Upper lobe of right lung (tissue), 1 donor: ENCODE results near the gene GLE1. TPM values are rescaled to one million over a fixed set of nuclear protein-coding genes. Genes with fewer than 3 reads are reported as not detected.

Source experiments
- ATAC-seq: fragments of 200-7000 bp; cut with Tn5 transposase; one replicate; pipeline ENCODE4 v1.9.1; 2020; ENCODE audit warnings: mild to moderate bottlenecking, moderate library complexity
- DNase-seq: peaks from one replicate; pipeline ENCODE4 v3.0.0-alpha.2; 2020
- H3K27ac ChIP-seq: fragments of 200-600 bp; one replicate; pipeline ENCODE4 v1.8.0; 2022
- H3K27me3 ChIP-seq: fragments of 200-600 bp; one replicate; pipeline ENCODE4 v1.8.0; 2022; ENCODE audit warnings: mild to moderate bottlenecking
- H3K36me3 ChIP-seq: fragments of 200-600 bp; one replicate; pipeline ENCODE4 v1.8.0; 2022
- H3K4me1 ChIP-seq: fragments of 200-600 bp; one replicate; pipeline ENCODE4 v1.8.0; 2022
- H3K4me3 ChIP-seq: fragments of 200-600 bp; one replicate; pipeline ENCODE4 v1.8.0; 2022; ENCODE audit warnings: mild to moderate bottlenecking
- H3K9me3 ChIP-seq: fragments of 200-600 bp; one replicate; pipeline ENCODE4 v1.8.0; 2022
- intact Hi-C: fragments of 100-400 bp; cut with DNase I; formaldehyde crosslinking; loops from one replicate; pipeline ENCODE4 v1.11.0; 2022
- long read RNA-seq: library from polyadenylated mRNA; unstranded; transcript quantifications from one replicate; pipeline ENCODE4 v2.0.0, GENCODE V29; 2021
- total RNA-seq: library from RNA; stranded (reverse); fragmentation: NEBNext Ultra II Directional; extraction: Animal tissue kit (Norgen Biotek cat#: 25700); gene quantifications from one replicate; pipeline ENCODE4 v1.2.1, GENCODE V29; 2021
- TF ChIP-seq, protein P1 (sequence below): fragments of 200-600 bp; IDR thresholded peaks from one replicate; pipeline ENCODE4 v1.8.0; 2022; ENCODE audit warnings: antibody characterized with exemption
- donor health status: DM: no; HTN: yes; CAD: no; lungs with severe emphysema.

GLE1 gene, protein sequence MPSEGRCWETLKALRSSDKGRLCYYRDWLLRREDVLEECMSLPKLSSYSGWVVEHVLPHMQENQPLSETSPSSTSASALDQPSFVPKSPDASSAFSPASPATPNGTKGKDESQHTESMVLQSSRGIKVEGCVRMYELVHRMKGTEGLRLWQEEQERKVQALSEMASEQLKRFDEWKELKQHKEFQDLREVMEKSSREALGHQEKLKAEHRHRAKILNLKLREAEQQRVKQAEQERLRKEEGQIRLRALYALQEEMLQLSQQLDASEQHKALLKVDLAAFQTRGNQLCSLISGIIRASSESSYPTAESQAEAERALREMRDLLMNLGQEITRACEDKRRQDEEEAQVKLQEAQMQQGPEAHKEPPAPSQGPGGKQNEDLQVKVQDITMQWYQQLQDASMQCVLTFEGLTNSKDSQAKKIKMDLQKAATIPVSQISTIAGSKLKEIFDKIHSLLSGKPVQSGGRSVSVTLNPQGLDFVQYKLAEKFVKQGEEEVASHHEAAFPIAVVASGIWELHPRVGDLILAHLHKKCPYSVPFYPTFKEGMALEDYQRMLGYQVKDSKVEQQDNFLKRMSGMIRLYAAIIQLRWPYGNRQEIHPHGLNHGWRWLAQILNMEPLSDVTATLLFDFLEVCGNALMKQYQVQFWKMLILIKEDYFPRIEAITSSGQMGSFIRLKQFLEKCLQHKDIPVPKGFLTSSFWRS
- total RNA-seq: 21.8 TPM
- long read RNA-seq, transcript GLE1-201 (16 exons, 3,321 nt): major isoform, 57 of 75 reads
- long read RNA-seq, partial matches to known transcripts: 0 of 75 reads
- long read RNA-seq, other reads (novel, unspliced or antisense): 18 of 75 reads

DNA sequence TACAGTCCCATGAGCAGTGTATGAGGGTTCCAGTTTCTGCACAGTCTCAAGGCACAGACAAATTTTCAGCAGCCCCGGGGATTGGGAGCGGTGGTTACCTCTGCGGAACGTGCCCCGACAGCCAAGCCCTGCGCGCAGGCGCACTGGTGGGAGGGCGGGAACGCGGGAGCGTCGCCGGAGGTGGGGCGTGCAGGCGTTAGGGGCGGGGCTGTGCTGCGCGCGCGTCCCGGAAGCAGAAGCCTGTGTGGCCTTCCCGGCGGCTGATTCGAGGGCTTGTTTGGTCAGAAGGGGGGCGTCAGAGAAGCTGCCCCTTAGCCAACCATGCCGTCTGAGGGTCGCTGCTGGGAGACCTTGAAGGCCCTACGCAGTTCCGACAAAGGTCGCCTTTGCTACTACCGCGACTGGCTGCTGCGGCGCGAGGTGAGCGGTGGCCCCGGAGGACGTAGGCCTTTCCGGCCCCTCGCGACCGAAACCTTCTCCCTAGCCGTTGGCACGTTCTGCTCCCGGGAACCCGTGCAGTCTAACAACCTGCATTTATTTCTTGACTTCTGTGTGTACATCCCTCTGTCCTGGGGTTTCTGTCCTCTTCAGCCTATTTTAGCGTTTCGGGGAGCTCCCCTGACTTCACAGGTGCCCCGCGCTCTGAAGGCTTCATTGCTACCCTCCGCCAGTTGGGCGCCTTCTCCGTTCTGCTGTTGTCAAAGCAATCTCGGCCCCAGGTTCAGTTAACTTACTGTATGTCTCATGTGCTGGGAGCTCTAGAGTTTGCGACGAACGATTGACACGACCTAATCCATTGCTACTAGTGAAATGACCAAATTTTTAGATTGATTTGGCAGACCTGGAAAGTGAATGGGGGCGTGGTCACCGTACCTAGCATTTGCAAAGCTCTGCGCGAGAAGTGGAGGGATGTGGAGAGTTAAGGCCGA, at the start of gene GLE1:
TSS of gene GLE1 (plus strand) at position 235 of the 929 bp plus-strand sequence. CDS start at position 322, 87 bp downstream.
- peak within 1 kb of the TSS; percentile 64 for H3K4me3 ChIP-seq
- H3K27me3 ChIP-seq: no peaks in the 10 kb centered on the region
- peak within 1 kb of the TSS; percentile 81 for H3K27ac ChIP-seq
- peaks cover 18% of the 10 kb centered on the region for H3K36me3 ChIP-seq
- ATAC-seq (peak; percentile 99), DNase-seq (peak; percentile 98)
- peaks cover 19% of the 10 kb centered on the region for H3K4me1 ChIP-seq
- intact Hi-C loops: no loop called here
- no peaks in the 10 kb centered on the region for H3K9me3 ChIP-seq
- TF ChIP-seq, protein P1, sequence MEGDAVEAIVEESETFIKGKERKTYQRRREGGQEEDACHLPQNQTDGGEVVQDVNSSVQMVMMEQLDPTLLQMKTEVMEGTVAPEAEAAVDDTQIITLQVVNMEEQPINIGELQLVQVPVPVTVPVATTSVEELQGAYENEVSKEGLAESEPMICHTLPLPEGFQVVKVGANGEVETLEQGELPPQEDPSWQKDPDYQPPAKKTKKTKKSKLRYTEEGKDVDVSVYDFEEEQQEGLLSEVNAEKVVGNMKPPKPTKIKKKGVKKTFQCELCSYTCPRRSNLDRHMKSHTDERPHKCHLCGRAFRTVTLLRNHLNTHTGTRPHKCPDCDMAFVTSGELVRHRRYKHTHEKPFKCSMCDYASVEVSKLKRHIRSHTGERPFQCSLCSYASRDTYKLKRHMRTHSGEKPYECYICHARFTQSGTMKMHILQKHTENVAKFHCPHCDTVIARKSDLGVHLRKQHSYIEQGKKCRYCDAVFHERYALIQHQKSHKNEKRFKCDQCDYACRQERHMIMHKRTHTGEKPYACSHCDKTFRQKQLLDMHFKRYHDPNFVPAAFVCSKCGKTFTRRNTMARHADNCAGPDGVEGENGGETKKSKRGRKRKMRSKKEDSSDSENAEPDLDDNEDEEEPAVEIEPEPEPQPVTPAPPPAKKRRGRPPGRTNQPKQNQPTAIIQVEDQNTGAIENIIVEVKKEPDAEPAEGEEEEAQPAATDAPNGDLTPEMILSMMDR: no peak

DNA sequence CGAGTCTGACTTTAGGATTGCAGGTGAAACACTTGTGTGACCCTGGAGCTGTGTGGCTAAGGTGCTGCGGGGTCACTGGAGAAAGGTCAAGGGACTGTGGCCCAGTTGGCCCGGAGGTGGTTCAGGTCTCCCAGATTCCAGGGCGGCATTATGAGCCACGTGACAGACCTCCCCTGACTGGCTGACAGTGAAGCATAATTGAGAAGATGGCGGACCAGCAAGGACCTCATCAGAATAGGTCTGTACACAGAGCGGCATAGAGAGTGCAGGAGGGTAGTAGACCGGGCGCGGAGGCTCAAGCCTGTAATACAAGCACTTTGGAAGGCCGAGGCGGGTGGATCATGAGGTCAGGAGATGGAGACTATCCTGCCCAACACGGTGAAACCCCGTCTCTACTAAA, 49.5 kb upstream of the GLE1 start:
- TF ChIP-seq, protein P1: no peak
- ATAC-seq (no peak), DNase-seq (no peak)
- H3K4me1 ChIP-seq: peaks cover 7% of the 10 kb centered on the region
- no peak overlapping the region for H3K4me3 ChIP-seq
- no peak overlapping the region for H3K27ac ChIP-seq
- peaks cover 3% of the 10 kb centered on the region for H3K36me3 ChIP-seq
- H3K27me3 ChIP-seq: no peaks in the 10 kb centered on the region
- H3K9me3 ChIP-seq: no peaks in the 10 kb centered on the region
- intact Hi-C loops: no loop called here

DNA sequence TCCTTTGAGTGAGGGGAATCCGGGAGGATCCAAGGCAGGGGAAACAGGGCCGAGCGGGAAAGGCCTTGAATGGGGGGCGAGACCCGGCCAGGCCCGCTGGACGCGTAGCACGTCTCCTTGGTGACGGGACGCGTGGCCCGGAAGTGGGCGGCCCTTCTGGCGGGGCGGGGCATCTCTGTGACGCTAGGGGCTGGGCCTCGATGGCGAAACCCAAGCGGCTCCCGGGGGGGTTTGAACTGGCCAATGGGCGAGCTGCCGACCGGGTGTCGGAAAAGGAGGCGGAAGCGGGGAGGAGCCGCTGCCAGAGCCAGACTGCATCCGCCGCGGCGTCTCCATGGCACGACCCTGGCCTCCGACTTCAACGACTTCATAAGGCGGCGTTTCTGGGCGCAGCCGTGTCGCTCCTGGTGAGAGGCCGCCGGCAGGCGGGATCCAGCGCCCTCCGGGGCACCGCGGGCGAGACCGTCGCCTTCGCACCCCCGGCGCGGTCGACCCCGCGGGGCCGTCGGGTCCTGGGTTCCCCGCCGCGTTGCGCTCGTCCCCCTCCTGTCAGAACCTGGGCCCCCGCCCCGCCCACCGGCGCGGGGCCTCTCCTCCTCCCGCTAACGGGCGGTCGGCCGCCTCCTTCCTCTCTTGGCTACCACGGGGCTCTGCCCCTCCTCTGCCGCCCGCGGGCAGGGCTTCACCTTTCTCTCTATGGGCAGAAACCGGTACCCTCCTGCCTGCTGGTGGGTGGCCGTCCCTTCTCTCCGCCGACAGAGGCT, 48.5 kb upstream of the GLE1 start, which contains the start of gene ODF2:
TSS of gene ODF2 (plus strand) at position 158 of the 764 bp plus-strand sequence. CDS start at position 244, 86 bp downstream.
- Histone ChIP-seq H3K27me3 (no peaks in the 10 kb centered on the region), H3K27ac (peak within 1 kb of the TSS; percentile 73), H3K36me3 (peaks cover 13% of the 10 kb centered on the region), H3K9me3 (no peaks in the 10 kb centered on the region), H3K4me1 (peaks cover 7% of the 10 kb centered on the region), H3K4me3 (peak within 1 kb of the TSS; percentile 87)
- peak; percentile 99 for DNase-seq
- TF ChIP-seq, protein P1: no peak
- intact Hi-C loops: no loop called here
- ATAC-seq: peak; percentile 96

DNA sequence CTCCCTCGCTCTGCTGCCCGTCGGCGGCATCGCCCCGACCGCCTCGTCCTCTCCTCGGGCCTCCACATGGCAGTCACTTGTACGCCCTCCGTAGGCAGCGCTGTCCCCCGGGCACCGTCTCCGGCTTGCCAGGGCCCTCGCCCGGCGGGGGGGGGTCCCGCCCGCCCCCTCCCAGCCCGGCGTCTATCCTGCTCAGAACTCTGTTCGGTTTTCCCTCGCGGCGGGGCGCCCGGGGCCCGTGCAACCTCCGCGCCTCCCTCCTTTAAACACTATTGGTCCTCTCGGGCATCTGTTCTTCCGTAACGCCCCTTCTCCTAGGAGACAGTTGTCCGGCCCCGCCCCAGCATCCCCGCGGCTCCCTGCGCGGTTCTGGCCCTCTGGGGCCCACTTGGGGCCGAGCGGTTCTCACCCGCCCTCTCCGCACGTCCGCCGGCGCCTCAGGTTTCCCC, 47.9 kb upstream of the GLE1 start:
- H3K27ac ChIP-seq: peak overlapping the region; percentile 73
- H3K36me3 ChIP-seq: peaks cover 19% of the 10 kb centered on the region
- ATAC-seq (peak; percentile 83), DNase-seq (peak; percentile 80)
- H3K27me3 ChIP-seq: no peaks in the 10 kb centered on the region
- H3K4me3 ChIP-seq: peak overlapping the region; percentile 87
- H3K9me3 ChIP-seq: no peaks in the 10 kb centered on the region
- intact Hi-C loops: no loop called here
- TF ChIP-seq, protein P1: no peak
- peaks cover 7% of the 10 kb centered on the region for H3K4me1 ChIP-seq
